ENCODE data around the gene ZNF428. TPM values are rescaled to one million over a fixed set of nuclear protein-coding genes. Genes with fewer than 3 reads are reported as not detected.
"Not testable (repeated sequence)": the region's sequence is repeated elsewhere in the genome, so short reads cannot be mapped to it uniquely, and the experiment has no call there.

ZNF428 gene
- total RNA-seq, 1 experiment from 2014 or later = 39.6 TPM

GRCh38 chr19:43650276-43650675 lies 30.8 kb upstream of the ZNF428 start:
- DNase-seq (ENCODE audit: low read depth, low spot score); CTCF ChIA-PET; H3K9me3 ChIP-seq (ENCODE audit: control insufficient read depth in 1 of 2, insufficient read depth in 1 of 2, low read depth in 1 of 2, low read length in 2 of 2); H3K79me2 ChIP-seq (ENCODE audit: insufficient read depth, low read length); H3K4me3 ChIP-seq (replicated peaks in 1 of 2; ENCODE audit: low read depth in 1 of 2, low read length in 2 of 2); intact Hi-C loops (cut with micrococcal nuclease); H4K20me1 ChIP-seq (ENCODE audit: insufficient read depth); BruUV-seq (replicated peaks); H3K4me2 ChIP-seq (ENCODE audit: low read length); H3K27me3 ChIP-seq (ENCODE audit: insufficient read depth, low read length); H2AFZ ChIP-seq (ENCODE audit: low read depth, low read length, poor library complexity, severe bottlenecking); H3K9me2 ChIP-seq (ENCODE audit: insufficient read depth); H3K27ac ChIP-seq (ENCODE audit: low read depth, low read length); H3K9ac ChIP-seq (ENCODE audit: low read length); ATAC-seq; RAD21 ChIA-PET (ENCODE audit: low non-redundant PET in 1 of 2, low total read pairs in 2 of 2, uncharacterized antibody in 2 of 2, unreplicated experiment in 2 of 2); H3K4me1 ChIP-seq (ENCODE audit: control insufficient read depth in 1 of 2, insufficient read depth in 2 of 2, low read length in 2 of 2): not testable (repeated sequence)
- POLR2A ChIA-PET = interaction anchor here (1.4 kb wide), 1 partner anchor 18 kb away, joined by 4 read pairs; no protein-coding TSS in a partner anchor
- peaks cover 29 to 57% of the 10 kb centered on the region in 2 experiments for H3K36me3 ChIP-seq (ENCODE audit: control insufficient read depth in 1 of 2, insufficient read depth in 2 of 2, low read length in 2 of 2)

GRCh38 chr19:43649514-43649913 lies 30.1 kb upstream of the ZNF428 start:
- H2AFZ ChIP-seq (ENCODE audit: low read depth, low read length, poor library complexity, severe bottlenecking) = no peak overlapping the region
- no peak overlapping the region for H3K9ac ChIP-seq (ENCODE audit: low read length)
- H3K9me2 ChIP-seq (ENCODE audit: insufficient read depth) = no peaks in the 10 kb centered on the region
- POLR2A ChIA-PET = no interaction called here
- RAD21 ChIA-PET (ENCODE audit: low non-redundant PET in 1 of 2, low total read pairs in 2 of 2, uncharacterized antibody in 2 of 2, unreplicated experiment in 2 of 2) = no interaction called here
- DNase-seq (ENCODE audit: low read depth, low spot score) (no peak), ATAC-seq (no peak)
- H3K27ac ChIP-seq (ENCODE audit: low read depth, low read length) = no peak overlapping the region
- H4K20me1 ChIP-seq (ENCODE audit: insufficient read depth) = no peaks in the 10 kb centered on the region
- TF ChIP-seq EZH2 (IDR thresholded peaks at IDR 0.05) (no peak), REST (IDR thresholded peaks at IDR 0.05; ENCODE audit: low read depth) (no peak)
- H3K4me3 ChIP-seq (replicated peaks in 1 of 2; ENCODE audit: low read depth in 1 of 2, low read length in 2 of 2) = no peak overlapping the region
- intact Hi-C loops (cut with micrococcal nuclease) = no loop called here
- no peaks in the 10 kb centered on the region for H3K4me1 ChIP-seq (ENCODE audit: control insufficient read depth in 1 of 2, insufficient read depth in 2 of 2, low read length in 2 of 2)
- no peak overlapping the region for H3K4me2 ChIP-seq (ENCODE audit: low read length)
- CTCF ChIA-PET = no interaction called here
- no peaks in the 10 kb centered on the region for H3K9me3 ChIP-seq (ENCODE audit: control insufficient read depth in 1 of 2, insufficient read depth in 1 of 2, low read depth in 1 of 2, low read length in 2 of 2)
- no TSS peak for BruUV-seq (replicated peaks)
- no peaks in the 10 kb centered on the region for H3K27me3 ChIP-seq (ENCODE audit: insufficient read depth, low read length)
- H3K36me3 ChIP-seq (ENCODE audit: control insufficient read depth in 1 of 2, insufficient read depth in 2 of 2, low read length in 2 of 2) = peaks cover 28 to 50% of the 10 kb centered on the region in 2 experiments
- no peaks in the 10 kb centered on the region for H3K79me2 ChIP-seq (ENCODE audit: insufficient read depth, low read length)

All from HCT116 (cell line).